Measurements from ENCODE around the gene TOE1.
"Not testable (repeated sequence)": the region's sequence is repeated elsewhere in the genome, so short reads cannot be mapped to it uniquely, and the experiment has no call there.

Gene TOE1

GRCh38 chr1:45356186-45356585 is 16.2 kb downstream of the TOE1 start:
- DNase-seq, result no peak

- DNase-seq, result peak; percentile 40
These were observed 20.0 kb downstream of the TOE1 start for GRCh38 chr1:45359882-45360513.

DNA sequence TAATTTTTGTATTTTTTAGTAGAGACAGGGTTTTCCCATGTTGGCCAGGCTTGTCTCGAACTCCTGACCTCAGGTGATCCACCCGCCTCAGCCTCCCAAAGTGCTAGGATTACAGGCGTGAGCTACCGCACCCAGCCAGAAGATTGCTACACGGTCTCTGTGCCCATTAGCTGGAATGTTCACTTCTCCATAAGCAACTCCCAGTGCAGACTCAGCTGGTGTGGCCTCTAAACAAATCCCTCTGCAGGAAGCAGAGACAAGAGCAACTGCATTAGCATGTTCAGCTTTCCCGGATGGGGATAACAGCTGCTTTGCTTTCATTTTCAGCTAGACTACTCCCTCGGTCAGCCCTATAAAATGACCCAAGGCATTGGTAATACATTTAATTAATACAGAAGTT is 21.0 kb downstream of the TOE1 start:
- not testable (repeated sequence) for DNase-seq

DNA sequence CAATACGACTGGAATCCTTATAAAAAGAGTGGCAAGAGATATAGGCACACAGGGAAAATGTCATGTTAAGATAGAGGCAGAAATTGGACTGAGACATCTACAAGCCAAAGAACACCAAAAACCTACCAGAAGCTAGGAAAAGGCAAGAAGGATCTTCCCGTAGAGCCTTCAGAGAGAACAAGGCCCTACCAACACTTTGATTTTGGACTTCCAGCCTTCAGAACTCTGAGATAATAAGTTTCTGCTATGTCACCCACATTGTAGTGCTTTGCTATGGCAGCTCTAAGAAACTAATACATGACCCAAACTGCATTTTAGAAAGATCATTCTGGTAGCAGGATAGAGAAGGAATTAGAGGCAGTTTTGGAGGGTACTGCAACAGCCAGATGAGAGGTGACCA is 24.3 kb downstream of the TOE1 start:
- no peak for DNase-seq

GRCh38 chr1:45365051-45365450 is 25.1 kb downstream of the TOE1 start:
- DNase-seq, result no peak

GRCh38 chr1:45370575-45370974 is 30.6 kb downstream of the TOE1 start:
- DNase-seq, result no peak

GRCh38 chr1:45373573-45373972 is 33.6 kb downstream of the TOE1 start:
- DNase-seq, result no peak

GRCh38 chr1:45375104-45376090 is 35.4 kb downstream of the TOE1 start:
- DNase-seq, result no peak

- no peak for DNase-seq
These were observed 38.2 kb downstream of the TOE1 start for GRCh38 chr1:45378184-45378583.

GRCh38 chr1:45379524-45379923 is 39.6 kb downstream of the TOE1 start:
- no peak for DNase-seq

DNA sequence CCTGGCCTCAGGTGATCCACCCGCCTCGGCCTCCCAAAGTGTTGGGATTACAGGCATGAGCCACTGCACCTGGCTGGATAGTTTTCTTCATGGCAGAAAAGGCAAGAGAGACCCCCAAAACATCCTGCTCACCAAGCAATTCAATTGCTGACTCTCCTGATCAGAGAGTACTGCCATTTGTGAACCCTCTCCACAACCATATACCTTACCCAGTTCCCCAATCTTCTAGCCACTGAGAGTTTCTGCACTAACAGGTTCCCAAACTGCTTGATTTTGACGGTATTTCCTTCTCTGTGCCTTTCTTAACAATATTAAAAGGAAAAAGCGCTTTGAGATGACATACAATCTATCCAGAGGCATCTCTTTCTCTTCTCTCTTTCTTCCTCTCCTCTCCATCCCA is 40.2 kb downstream of the TOE1 start:
- no peak for DNase-seq

DNA sequence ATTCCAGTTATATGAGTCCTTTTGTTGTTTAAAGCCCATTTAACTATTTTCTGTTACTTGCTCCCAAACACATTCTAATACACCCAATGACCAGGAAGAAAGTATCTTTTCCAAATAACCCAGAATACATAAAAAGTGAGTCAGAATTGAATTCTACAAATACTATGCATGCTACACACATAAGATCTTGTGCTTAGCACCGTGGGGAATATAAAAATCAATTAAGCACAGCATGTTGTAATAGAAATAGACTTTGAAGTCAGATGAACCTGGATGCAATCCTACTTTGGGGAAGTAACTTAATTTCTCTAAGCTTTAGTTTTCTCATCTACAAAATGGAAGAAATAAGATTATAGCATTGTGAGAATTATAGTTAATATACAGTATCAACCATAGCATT is 40.8 kb downstream of the TOE1 start:
- no peak for DNase-seq

DNA sequence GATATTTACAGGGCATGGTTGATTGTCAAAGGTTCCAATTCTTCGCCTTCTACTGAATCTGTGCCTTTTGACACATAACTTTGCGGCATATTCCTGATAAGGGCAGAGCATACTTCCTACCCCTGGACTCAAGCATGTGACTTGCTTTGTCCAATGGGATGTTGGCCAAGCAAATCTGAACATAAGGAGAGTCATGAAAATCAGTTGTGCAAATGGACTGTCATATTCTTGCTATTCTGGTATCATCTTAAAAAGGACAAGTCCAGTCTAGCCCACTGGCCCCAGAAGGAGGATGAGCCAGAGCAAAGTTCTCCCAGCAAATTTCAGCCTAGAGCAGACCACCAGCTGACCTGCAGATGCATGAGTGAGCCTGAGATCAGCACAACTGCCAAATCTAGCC is 41.3 kb downstream of the TOE1 start:
- DNase-seq, result no peak

DNA sequence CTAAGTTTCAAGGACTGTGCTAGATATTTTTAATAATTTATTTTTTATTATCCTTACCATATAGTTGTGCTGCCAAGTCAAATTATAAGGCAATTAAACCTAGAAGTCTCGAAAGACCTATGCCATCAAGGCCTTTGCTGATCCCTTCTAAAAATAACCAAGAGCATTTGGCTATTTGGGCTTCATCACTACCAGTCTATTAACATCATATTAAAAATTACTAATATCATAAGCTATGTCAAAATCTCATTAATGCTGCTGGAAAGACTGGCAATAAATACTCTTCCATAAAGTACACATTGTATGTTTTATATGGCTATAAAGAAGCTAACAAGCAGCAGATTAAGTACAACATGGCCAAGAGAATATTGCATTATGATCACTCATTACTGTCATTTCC is 43.2 kb downstream of the TOE1 start:
- no peak for DNase-seq

- not testable (repeated sequence) for DNase-seq
These were observed 44.2 kb downstream of the TOE1 start for GRCh38 chr1:45384213-45384612.

DNA sequence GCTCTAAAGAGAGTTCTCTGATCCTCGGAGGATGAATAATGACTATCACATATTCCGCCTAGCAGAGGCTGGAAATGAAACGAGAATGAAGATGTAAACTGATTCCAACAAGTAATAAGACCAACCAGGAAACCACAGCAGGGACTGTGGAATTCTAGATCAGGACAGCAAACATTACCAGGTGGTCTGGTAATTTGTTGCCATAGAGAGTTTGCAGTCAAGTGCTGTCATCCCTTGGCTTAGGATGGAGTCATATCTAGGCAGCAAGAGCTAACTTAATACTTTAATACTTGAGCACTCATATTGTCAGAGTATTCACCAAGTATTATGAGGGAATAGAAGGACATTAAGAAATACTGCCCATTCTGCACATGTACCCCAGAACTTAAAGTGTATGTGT is 45.3 kb downstream of the TOE1 start:
- DNase-seq, result no peak

DNA sequence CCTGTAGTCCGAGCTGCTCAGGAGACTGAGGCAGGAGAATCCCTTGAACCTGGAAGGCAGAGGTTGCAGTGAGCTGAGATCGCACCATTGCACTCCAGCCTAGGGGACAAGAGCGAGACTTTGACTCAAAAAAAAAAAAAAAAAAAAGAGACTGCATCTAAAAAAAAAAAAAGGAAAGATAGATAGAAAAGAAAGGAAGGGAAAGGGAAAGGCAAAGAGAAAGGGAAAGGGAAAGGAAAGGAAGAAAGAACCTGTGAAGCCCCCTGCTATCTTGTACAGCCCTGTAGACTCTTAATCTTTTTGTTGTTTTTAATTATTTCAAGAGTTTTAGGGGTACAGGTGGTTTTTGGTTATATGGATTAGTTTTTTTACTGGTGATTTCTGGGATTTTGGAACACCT is 46.2 kb downstream of the TOE1 start:
- no peak for DNase-seq

Measured in stimulated activated CD4-positive, alpha-beta T cell treated with anti-CD3 and anti-CD28 coated beads, Interleukin-12 subunit alpha, Interleukin-12 subunit beta, amount 100 ng/mL, for 4 hours (primary cell).